ENCODE results near the gene TRPM3.

The TRPM3 gene

DNA sequence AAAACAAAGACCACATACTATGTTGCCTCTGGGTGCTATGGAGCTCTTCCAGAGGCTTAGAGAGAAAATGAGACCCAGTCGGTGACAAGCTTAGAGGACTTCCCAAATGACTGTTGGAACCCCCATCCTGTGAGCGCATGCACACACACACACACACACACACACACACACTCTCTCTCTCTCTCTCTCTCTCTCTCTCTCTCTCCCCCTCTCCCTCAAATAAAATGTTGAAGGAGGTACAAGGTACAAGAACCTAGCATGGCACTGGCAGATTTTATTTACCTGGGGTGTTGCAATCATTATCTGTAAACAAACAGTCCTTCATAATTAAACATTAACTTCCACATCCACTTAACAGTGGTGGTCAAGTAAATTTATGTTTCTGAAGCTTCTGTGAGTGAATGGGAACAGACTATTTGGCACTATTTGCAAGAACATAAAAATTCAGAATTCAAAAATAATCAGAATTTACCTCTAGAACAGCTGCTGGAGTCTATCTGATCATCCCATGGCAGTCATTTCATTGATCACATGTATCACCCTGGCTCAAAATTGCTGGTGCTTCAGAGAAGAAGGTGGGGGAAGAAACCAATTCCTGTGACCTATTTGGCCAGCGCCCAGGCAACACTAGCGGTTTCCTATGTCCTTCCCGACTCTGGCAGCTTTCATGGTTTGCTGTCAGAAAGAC, 24.9 kb downstream of the TRPM3 start:
- DNase-seq, result no peak

DNA sequence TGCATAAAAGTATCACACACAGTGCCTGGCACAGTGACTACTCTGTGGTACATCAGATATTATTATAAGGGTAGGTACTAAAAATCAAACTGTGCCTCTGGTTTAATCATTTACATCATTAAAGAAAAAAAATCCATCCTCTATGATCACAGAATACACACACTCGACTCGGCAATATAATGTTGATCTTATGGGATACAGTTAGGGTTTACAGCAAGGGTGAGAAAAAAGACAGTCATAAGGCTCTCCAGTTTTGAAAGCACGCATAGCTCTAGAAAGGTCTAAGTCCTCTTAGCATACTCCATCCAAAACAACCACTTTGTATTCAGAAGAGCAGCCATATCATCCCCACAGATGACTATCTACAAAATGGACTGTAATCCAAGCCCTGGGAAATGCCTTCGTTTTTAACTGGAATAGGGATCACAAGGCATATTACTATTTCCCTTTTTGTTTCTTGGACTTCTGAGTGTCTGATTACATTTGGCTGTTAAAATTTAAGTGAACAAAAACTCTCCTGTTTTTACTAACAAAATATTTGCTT, 26.6 kb downstream of the TRPM3 start:
- DNase-seq, result no peak

DNA sequence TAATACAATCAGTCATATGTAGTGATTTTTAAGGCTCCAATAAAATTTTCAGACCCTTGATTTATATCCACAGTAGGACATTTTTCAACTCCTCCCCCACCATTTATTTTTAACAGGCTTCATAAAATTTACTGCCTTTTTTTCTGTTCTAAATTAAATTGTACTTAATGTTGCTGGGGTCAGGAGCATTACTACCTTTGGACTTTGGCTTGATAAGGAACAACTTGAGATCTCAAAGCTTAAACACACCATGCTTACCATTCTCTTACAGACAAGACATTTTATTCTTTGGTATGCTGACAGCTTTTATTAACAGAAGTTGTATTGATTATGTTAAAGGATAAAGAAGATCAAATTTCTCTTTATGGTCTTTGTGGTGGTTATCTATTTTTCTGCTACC, 30.5 kb downstream of the TRPM3 start:
- DNase-seq, result no peak

DNA sequence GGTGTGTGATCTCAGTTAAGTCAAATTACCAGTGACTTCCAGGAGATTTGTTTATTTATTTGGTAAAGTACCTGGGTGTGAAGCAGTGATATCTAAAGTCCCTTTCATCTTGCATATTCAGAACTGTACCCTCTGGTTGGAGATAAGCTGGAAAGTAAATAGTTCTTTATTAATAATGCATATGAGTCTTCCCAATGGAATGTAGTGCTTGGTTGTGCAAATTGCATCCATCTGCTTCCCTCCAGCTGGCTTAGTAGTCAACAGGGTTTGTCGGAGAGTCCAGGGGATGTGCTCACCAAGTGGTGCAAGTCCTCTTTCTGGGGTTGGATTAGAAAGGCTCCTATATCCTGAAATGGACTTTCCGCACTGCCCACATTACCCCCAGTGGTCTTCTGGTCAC, 42.0 kb downstream of the TRPM3 start:
- no peak for DNase-seq

DNA sequence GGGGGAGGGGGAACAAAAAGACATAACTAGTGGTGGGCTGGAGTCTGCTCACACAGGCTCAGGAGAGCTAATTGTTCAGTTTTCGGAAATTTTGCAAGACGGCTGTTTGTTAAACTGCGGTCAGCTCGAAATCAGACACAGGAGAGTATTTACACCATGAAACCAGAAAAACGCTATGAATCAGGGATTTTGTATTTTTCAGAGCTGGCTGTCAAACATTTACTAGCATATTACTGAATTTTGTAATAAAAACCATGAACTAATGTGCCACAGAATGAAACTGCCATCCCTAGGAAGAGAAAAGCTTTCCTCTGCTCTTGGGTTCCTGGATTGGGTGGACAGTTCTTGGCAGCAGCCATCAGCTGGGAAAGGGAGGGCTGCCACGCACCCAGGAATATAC, 45.3 kb downstream of the TRPM3 start:
- DNase-seq, result no peak

DNA sequence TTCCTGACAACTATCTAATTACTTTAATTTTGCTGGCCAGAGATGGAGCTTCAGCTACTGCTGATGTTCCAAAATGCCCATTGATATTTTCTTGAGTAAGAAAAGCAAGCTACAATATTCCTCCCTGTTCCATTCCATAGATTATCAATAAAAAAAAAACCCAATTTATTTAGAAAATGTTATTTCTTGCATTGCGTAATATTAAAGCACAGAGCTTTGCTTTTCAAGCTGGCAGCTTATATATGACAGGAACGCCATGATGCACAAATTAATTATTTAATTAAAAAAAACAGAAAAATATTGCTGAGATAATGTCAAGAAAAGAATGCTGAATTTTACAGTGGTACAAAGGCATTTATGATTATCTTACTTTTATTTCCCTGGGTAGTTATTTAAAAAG, 47.9 kb downstream of the TRPM3 start:
- DNase-seq, result no peak

DNA sequence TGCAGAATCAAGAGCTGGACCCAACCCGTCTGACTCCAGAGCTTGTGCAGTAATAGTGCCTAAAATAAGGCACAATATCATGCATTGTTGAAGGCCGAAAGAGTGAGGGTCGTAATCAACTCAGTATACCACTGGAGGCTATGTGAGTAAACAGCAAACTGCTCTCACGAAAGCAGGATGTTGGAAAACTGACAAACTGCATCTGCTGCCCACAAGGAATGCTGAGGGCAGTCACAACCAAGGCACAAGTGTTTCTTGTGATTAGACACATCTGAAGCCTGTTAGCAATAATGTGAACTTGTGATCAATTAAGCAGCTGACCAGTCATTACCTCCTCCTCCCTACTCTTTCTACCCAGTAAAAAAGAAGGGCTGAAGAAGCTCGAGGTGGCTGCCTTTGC, 48.8 kb downstream of the TRPM3 start:
- no peak for DNase-seq

DNA sequence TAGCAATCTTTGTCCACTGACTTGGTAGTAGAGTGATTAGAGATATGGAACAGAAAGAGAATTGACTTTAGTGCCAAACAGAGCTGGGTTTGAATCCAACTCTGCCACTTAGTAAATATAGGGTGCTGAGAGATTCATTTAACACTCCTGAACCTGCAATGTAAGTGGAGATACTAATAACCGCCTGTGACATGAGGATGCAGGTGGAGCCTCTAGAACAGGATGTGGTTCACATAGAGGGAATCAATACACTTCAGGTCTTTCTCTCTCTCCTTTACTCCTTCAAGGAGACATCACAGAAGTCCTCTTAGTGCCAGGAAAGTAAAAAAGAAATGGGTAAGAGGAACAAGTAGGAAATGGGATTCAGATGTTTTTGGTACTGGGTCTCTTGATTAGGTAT, 49.8 kb downstream of the TRPM3 start:
- DNase-seq, result no peak

DNA sequence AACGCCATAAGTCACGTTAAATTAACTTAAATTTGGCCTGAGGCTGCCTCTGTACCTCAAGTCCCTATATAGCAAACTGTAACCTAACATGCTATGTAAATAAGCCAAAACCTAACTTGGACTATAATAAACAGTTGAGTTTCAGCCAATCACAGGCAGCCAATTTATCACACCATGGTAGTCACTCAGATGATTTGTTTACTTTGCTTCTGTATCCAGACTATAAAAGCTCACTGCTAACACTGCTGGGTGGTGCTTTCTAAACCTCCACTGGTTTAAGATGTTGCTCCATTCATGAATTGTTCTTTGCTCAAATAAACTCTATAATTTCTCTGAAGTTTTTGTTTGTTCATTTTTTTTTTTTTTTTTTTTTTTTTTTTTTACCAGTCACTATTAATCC, 62.8 kb downstream of the TRPM3 start:
- no peak for DNase-seq

DNA sequence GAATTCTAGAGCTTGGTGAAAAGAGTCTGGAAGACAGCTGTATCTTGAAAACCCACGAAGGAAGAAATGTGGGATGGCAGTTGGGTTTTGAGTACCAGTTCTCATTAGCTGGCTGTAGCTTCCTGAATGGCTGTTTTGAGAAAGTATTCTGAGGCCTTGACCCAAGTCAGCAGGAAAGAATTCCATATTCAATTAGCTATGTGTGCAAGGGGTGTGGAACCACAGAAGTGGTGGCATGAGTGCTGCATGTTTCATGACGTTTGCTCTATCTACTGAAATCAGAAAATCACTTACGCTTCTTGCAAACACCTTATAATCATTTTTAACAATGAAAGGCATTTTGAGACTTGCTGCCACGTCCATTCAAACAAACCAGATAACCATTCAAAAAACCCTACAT, 69.1 kb downstream of the TRPM3 start:
- no peak for DNase-seq

DNA sequence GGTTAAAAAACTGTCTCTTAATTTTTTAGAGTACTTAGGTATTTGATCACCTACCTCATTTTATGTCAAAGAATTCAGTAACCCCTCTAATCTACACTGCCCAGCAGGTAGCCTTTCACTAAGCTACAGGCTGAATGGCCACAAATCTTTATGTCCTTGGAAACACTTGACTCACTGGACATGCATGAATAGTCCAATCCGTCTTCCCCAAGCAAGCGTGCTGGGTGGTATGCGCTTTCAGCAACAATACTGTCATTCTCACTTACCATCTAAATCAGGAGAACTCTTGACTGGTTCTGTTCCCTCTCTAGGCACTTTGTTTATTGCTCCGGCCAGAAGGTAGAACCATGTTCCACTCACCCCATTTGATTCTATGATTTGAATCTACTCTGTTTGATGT, 73.1 kb downstream of the TRPM3 start:
- no peak for DNase-seq

DNA sequence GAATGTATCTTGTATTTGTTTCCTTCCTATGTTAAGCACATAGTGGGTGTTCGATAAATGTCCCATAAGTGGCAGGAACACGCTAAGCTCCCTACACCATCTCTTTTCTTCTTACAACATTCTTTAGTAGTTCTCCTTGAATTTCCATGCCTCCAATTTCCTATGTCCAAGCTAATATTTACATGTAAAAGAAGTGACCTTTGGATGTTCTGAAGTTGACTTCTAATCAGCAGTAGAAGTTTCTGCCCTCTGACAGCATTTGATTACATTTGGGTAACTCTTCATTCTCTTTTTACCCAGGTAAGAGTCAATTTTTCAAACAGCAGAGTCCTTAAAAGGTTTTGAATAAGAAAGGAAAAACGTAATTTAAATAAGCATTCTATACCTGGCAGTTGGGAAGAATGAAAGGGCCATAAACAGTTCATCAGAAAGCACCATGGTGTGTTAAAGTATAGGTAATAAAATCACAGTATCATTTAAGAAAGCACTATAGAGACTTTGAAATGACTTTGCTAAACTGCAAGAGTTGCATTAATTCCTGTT, 78.9 kb downstream of the TRPM3 start:
- DNase-seq, result no peak

DNA sequence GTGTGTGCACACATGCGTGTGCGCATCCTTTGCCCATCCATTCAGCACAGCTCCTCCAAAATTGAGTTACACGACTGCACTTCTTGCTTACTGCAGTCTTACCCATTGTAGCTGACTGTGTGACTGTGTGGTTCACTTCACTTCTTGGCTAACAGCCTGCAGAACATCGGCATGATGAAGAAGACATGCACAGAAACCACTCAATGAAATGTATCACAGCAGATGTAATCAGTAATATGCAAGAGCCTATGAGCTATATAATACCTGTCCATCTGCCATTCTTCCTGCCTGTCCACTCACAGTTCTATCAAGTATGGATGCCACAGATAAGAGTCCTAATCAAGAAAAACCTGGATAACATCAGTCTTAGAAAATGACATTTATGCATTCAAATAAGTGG, 83.9 kb downstream of the TRPM3 start:
- DNase-seq, result no peak

DNA sequence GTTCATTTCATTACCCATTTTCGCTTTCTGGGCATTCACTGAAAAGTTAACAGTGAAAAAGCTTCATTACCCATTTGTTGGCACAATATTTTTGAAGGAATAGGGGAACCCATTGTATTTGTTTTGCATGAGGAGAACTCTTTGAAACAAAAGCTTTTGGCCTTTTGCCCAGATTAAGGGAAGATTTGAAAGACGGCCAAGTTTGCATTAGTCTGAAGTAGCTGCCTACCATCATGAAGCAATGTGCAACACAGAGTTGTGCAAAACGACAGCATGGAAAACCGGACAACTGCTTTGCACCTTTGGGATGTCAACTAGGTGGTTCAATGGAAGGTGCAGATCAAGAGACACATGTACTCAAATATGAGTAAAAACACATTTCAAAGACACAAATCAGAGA, 84.9 kb downstream of the TRPM3 start:
- no peak for DNase-seq

DNA sequence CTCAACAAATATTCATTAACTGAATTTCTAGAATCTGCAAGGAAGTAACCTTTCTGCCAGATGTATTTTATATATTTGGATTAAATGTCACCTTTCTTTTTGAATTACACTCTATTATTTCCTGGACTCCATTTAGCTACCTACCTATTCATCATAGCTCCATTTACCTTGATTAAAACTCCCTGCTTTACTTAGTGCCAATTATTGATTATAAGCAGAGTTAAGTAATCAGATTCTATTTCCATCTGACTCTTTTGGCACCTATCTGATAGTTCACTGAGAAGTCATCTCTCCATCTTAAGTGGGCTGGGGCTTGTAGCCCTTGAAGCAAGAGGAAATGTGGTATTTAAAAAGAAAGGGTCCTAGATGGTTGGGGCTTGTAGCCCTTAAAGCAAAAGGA, 88.6 kb downstream of the TRPM3 start:
- DNase-seq, result no peak

DNA sequence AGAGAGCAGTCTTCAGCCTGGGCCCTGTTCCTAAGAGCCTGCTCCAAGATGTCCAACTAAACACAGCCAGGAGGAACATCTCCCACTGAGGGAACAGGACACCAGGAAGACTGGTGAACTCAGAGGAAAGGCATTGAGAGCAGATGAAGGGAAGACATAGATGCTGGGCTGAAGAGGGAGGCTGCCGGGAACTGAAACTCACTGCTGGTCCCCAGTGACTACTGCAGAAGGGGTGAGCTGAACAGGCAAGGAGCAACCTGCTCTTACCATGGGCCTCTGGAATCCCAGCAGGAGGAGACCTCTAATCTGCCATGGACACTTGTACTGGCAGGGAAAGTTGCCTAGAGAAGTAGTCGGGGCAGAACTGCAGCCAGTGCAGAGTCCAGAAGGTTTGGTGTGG, 95.7 kb downstream of the TRPM3 start:
- no peak for DNase-seq

DNA sequence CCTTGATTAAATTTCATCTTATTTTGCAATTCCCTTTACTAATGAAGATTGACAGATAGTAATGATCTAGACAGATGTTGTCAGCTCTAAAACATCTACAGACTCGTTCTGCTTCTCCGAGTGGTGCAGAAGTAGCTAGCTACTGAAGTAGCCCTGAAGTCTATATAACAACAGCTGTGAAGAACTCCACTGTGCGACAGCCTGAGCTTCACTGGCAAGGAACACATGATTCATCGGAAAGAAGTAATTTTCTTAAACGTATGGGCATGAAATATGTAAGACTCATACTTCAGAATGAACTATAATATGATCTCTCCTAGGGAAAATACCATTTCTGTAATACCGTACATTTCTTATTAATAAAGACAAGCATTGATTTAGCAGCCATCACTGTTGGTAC, 96.2 kb downstream of the TRPM3 start:
- no peak for DNase-seq

DNA sequence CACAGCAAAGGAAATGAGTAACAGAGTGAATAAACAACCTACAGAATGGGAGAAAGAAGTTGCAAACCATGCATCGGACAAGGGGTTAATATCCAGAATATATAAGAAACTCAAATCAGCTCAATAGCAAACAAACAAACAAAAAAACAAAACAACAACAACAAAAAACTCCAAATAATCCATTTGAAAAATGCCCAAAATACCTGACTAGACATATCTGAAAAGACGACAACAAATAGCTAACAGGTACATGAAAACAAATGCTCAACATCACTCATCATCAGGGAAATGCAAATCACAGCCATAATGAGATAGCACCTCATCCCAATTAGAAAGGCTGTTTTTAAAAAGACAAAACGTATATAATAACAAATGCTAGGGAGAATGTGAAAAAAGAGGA, 111.2 kb downstream of the TRPM3 start:
- no peak for DNase-seq

DNA sequence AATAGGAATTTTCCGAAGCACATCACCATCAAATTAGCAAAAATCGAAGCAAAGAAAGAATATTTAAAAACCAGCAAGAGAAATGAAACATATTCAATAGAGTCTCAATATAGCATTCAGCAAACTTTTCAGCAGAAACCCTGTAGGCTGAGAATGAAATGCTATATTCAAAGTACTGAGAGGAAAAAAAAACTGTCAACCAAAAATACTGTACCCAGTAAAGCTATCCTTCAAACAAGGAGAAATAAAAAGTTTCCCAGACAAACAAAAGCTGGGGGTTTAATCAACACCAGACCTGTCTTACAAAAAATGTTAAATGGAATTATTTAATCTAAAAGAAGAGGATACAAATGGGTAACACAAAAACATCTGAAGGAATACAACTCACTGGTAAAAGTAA, 116.0 kb downstream of the TRPM3 start:
- no peak for DNase-seq

DNA sequence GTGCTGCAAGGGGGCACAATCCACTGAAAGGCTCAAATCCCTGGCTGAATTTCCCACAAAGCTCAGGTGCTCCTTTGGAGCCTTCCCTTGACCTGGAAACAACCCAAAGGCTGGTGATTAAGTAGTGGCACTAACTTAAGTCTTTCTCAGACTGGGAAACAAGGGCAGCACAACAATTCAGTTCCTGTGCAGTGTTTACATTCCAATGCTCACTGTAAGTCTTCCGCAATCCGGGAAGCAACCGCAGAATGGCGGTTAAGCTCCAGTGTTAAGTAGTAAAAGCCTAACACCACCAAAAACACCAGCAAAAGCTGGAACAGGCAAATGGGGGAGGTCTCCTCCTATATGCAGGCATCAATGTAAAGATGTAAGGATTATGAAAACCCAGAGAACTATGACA, 117.2 kb downstream of the TRPM3 start:
- DNase-seq, result no peak

DNA sequence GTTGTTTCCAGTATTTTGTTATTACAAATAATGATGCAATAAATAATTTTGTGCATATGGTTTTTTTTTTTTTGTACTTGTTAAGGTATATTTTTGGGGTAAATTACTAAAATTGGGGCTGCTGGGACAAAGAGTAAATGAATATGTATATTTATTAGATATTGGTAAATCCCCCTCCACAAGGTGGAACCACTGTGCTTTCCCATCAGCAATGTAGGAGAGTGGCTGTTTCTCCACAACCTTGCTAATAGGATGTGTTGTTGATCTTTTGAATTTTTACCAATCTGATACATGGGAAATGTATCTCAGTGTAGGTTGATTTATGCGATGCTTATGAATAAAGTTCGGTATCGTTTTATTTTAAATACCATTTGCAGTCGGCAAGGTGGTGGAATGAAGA, 118.1 kb downstream of the TRPM3 start:
- DNase-seq, result no peak

DNA sequence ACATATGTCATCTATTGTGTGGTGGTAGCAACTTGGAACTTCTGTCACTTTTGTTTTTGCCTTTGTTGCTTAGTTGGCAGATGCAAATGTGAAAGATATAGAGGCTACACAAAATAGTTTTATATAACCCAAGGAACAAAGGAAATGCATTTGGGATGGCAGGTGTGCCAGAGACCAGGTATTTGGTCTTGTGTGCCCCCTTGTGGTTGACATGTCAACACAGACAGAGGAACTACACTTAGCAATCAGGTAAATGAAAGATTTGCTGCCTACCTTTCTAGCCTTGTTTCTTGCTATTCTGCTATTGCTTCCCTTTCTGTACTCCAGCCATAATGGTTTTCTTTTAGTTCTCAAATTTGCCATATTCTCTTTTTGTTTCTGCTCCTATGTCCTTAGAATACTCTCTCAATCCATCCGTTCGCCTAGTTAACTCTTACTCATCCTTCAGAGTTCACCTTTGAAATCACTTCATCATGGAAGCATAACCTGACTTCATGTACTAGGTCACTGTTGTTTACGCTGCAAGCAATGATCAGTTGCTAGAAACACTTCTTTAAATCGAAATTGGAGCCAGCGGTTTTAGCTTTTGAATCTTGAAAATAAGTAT, 119.5 kb downstream of the TRPM3 start:
- DNase-seq, result no peak

DNA sequence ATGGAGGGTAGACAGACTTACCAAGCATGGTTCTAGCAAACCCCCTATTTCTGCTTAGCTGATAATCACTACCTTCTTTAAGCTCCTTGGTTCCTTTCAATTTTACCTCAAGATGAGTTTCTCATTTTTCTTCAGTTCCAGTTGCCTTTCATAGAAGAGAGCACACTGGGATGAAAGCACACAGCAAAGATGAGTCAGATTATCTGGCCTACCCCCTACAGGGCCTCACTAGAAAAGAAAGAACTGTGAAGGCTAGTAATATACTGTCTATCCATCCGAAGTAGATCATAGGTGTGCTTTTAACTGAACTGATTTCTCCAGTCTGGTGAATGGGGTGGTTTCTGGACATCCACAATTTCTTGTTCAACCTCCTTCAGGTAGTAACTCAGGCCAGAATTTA, 122.5 kb downstream of the TRPM3 start:
- no peak for DNase-seq

DNA sequence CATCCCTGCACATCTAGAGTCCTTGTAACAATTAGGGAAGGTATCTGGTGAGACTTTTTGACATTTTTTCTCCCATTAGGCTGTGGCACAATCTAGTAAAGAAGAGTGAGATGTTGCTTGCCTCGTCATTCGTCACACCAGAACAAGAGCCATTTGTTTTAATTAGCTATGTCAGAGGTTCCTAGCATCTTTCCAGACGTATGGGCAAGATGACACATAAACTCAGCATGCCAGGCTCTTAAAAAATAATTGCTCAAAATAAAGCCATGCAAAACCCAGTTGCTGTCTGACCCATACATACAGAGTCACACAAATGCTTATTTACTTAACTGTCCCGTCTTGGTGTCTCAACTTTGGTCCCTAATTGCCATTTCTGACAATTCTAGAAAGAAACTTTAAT, 125.9 kb downstream of the TRPM3 start:
- no peak for DNase-seq

DNA sequence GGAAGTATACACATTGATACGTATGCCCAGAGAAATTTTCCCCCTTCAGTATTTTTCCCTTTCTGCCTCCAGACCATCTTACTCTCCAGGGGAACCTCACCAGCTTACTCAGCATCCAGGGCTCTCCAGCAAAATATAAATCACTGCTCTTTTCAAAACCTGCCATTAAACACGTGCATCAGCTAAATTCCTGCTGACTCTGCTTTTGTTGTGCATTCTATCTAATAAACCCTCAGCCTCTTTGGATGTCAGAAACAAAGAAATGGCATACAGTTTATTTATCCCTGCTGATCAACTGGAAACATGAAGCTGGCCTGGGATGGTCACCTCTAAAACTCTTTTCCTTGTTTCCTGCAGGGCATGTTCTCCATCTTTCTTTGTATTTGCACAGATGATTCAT, 126.8 kb downstream of the TRPM3 start:
- no peak for DNase-seq
